ENCODE data around the gene LSM11.
A peak's percentile ranks its signal among the peaks of the same experiment; 100 is the strongest.

The LSM11 gene

DNA sequence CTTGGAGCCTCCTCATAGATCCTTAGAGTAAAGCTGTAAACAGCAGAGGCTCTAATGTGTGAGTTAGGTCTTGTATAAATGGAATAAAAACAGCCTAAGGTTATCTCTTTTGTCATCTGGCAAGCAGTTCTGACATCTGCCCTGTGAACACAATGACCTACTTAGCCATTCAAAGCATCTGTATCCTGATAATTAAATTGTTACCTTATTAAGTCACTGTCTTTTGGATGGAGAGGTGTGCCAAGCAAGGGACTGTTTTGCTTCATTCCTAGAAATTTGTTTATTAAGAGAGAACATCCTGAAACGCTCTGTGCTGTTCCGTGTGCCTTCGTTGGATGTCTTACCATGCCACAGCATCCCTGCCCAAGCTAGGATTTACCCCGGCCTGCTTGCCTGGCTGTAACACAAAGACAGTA is 1.5 kb downstream of the LSM11 start:
- Histone ChIP-seq H3K27ac (ENCODE audit: low read depth, low read length) (no peak overlapping the region), H3K79me2 (ENCODE audit: insufficient read depth, low read length) (peaks cover 16% of the 10 kb centered on the region; the same call in 1 of the 2 replicates), H2AFZ (ENCODE audit: low read depth, low read length, severe bottlenecking) (no peak overlapping the region), H3K27me3 (ENCODE audit: low read length) (no peaks in the 10 kb centered on the region), H3K9me2 (replicated peaks; ENCODE audit: insufficient read depth, low read length) (no peaks in the 10 kb centered on the region), H3K4me2 (ENCODE audit: low read depth, low read length, poor library complexity, severe bottlenecking) (peak overlapping the region; percentile 66), H3K9me3 (ENCODE audit: insufficient read depth, low read length) (no peaks in the 10 kb centered on the region), H4K20me1 (ENCODE audit: low read depth, low read length) (no peaks in the 10 kb centered on the region), H3K4me3 (ENCODE audit: insufficient read depth, low read length, poor library complexity, severe bottlenecking) (no peak overlapping the region), H3F3A (ENCODE audit: insufficient read depth) (peaks cover 7% of the 10 kb centered on the region; the same call in 1 of the 2 replicates), H3K36me3 (ENCODE audit: low read length) (no peaks in the 10 kb centered on the region), H3K9ac (ENCODE audit: low read length) (peak overlapping the region; percentile 65)
- TF ChIP-seq EZH2phosphoT487 (conservative IDR thresholded peaks at IDR 0.05; ENCODE audit: low read length): no peak
- TF ChIP-seq, protein P1, sequence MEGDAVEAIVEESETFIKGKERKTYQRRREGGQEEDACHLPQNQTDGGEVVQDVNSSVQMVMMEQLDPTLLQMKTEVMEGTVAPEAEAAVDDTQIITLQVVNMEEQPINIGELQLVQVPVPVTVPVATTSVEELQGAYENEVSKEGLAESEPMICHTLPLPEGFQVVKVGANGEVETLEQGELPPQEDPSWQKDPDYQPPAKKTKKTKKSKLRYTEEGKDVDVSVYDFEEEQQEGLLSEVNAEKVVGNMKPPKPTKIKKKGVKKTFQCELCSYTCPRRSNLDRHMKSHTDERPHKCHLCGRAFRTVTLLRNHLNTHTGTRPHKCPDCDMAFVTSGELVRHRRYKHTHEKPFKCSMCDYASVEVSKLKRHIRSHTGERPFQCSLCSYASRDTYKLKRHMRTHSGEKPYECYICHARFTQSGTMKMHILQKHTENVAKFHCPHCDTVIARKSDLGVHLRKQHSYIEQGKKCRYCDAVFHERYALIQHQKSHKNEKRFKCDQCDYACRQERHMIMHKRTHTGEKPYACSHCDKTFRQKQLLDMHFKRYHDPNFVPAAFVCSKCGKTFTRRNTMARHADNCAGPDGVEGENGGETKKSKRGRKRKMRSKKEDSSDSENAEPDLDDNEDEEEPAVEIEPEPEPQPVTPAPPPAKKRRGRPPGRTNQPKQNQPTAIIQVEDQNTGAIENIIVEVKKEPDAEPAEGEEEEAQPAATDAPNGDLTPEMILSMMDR (IDR thresholded peaks at IDR 0.05; ENCODE audit: insufficient read depth, low read length, poor library complexity, severe bottlenecking): no peak

DNA sequence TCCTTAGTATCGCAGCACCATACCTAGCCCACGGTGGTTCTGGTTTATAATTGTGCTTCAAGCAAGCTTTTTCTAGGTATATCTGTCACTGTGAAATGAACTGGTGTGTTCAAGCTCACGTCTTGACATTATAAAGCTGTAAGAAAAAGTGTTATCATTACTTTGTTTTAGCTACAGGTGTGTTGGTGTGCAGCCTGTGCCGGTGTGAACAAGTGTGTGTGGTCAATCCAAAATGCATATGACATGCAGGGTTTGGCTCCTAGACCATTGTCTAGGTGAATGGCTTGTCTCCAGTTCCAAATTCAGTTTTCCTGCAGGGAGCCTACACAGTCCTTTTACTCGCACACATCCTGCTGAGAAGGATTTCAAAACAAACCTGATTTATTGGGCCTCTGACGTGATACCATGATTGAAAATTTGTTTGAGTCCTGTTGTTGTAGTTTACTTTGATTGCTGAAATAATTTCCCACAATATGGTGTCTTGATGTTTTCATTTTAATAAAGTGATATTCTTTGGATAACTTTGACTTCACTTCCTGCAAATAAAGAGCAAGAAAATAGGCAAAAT is 3.7 kb downstream of the LSM11 start:
- Histone ChIP-seq H3K27me3 (ENCODE audit: low read length) (no peaks in the 10 kb centered on the region), H3K4me3 (ENCODE audit: insufficient read depth, low read length, poor library complexity, severe bottlenecking) (no peak overlapping the region), H3F3A (ENCODE audit: insufficient read depth) (no peaks in the 10 kb centered on the region)

DNA sequence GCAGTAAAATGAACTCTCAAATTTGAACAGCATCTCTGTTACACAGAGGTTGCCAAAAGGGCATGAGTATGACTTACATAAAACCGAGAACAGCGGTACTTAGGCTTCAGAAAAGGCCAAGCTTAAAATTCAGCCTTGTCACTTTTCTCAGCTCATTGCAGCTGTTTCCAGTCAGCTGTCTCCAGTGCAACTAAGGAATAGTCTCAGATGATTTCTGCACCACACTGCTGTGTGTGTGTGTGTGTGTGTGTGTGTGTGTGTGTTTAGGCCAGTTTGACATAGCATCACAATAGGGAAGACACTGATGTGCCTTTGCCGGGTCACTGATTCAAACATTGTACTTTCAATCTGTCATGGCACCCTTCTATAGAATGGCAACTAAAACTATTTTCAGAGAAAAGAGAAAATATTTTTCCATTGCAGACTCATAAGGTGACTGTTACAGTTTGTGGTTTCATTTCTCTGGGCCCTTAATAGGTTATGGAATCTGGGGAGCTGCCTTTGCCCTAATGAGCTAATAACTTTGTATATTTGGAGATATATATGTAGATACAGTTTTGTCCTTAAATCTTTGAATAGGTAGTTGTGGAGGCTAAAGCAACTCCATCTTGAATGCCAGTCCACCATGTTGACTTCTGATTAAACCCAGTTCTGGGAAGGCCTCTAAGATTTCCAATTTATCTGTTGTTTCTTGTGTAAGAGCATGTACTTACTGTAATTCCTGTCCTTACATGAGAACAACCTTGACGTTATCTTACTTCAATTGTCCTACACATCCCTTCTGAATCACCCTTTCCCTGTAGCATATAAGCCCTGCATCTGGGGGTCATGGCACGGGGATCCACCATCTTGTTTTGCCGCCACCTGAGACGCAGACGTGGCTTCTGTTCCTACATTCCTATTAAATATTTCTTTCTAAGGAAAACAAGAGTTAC is 4.5 kb downstream of the LSM11 start:
- Histone ChIP-seq H4K20me1 (ENCODE audit: low read depth, low read length) (no peaks in the 10 kb centered on the region), H3K79me2 (ENCODE audit: insufficient read depth, low read length) (peaks cover 16% of the 10 kb centered on the region; the same call in 1 of the 2 replicates), H2AFZ (ENCODE audit: low read depth, low read length, severe bottlenecking) (no peak overlapping the region), H3K36me3 (ENCODE audit: low read length) (no peaks in the 10 kb centered on the region), H3K4me2 (ENCODE audit: low read depth, low read length, poor library complexity, severe bottlenecking) (no peak overlapping the region), H3K27me3 (ENCODE audit: low read length) (no peaks in the 10 kb centered on the region), H3F3A (ENCODE audit: insufficient read depth) (no peaks in the 10 kb centered on the region), H3K4me3 (ENCODE audit: insufficient read depth, low read length, poor library complexity, severe bottlenecking) (no peak overlapping the region), H3K9me2 (replicated peaks; ENCODE audit: insufficient read depth, low read length) (no peaks in the 10 kb centered on the region), H3K27ac (ENCODE audit: low read depth, low read length) (no peak overlapping the region), H3K9ac (ENCODE audit: low read length) (no peak overlapping the region), H3K9me3 (ENCODE audit: insufficient read depth, low read length) (no peaks in the 10 kb centered on the region)
- TF ChIP-seq, protein P1 (IDR thresholded peaks at IDR 0.05; ENCODE audit: insufficient read depth, low read length, poor library complexity, severe bottlenecking): no peak

More for the DNA sequence above, 3.7 kb downstream of the LSM11 start:
- H2AFZ ChIP-seq (ENCODE audit: low read depth, low read length, severe bottlenecking): no peak overlapping the region
- TF ChIP-seq EZH2phosphoT487 (conservative IDR thresholded peaks at IDR 0.05; ENCODE audit: low read length): no peak
- TF ChIP-seq, protein P1 (IDR thresholded peaks at IDR 0.05; ENCODE audit: insufficient read depth, low read length, poor library complexity, severe bottlenecking): no peak
- H3K9ac ChIP-seq (ENCODE audit: low read length): no peak overlapping the region
- H3K9me3 ChIP-seq (ENCODE audit: insufficient read depth, low read length): no peaks in the 10 kb centered on the region
- H3K4me2 ChIP-seq (ENCODE audit: low read depth, low read length, poor library complexity, severe bottlenecking): no peak overlapping the region
- no peak overlapping the region for H3K27ac ChIP-seq (ENCODE audit: low read depth, low read length)
- H4K20me1 ChIP-seq (ENCODE audit: low read depth, low read length): no peaks in the 10 kb centered on the region
- H3K36me3 ChIP-seq (ENCODE audit: low read length): no peaks in the 10 kb centered on the region
- H3K79me2 ChIP-seq (ENCODE audit: insufficient read depth, low read length): peaks cover 16% of the 10 kb centered on the region; the same call in 1 of the 2 replicates
- no peaks in the 10 kb centered on the region for H3K9me2 ChIP-seq (replicated peaks; ENCODE audit: insufficient read depth, low read length)

All from SU-DHL-6 (cell line).